HG03469 (cell line): ENCODE data around the gene POLR1E.

Experiments
- ATAC-seq: cut with Tn5 transposase; IDR thresholded peaks from one replicate; pipeline ENCODE4 v1.9.1; 2021; ENCODE audit warnings: mild to moderate bottlenecking, moderate library complexity, moderate number of reproducible peaks; ENCODE audit not compliant: unreplicated experiment

The POLR1E gene

GRCh38 chr9:37531699-37532098 is 46.0 kb downstream of the POLR1E start:
- peak; percentile 65 for ATAC-seq

GRCh38 chr9:37534412-37534811 is 48.7 kb downstream of the POLR1E start:
- no peak for ATAC-seq

GRCh38 chr9:37534901-37535300 is 49.2 kb downstream of the POLR1E start:
- no peak for ATAC-seq

GRCh38 chr9:37538099-37538498 is 52.4 kb downstream of the POLR1E start:
- no peak for ATAC-seq

- ATAC-seq = no peak
Measured at GRCh38 chr9:37539634-37540033, 53.9 kb downstream of the POLR1E start.

GRCh38 chr9:37540634-37541033 is 54.9 kb downstream of the POLR1E start:
- no peak for ATAC-seq

GRCh38 chr9:37541465-37541864 is 55.7 kb downstream of the POLR1E start:
- ATAC-seq = no peak

GRCh38 chr9:37542488-37542887 is 56.7 kb downstream of the POLR1E start:
- no peak for ATAC-seq

GRCh38 chr9:37542895-37543294 is 57.1 kb downstream of the POLR1E start:
- ATAC-seq = no peak

- ATAC-seq = no peak
Measured at GRCh38 chr9:37543468-37543867, 57.7 kb downstream of the POLR1E start.

- ATAC-seq = no peak
Measured at GRCh38 chr9:37547328-37547878, 61.7 kb downstream of the POLR1E start.

- no peak for ATAC-seq
Measured at GRCh38 chr9:37549527-37549926, 63.8 kb downstream of the POLR1E start.

- ATAC-seq = no peak
Measured at GRCh38 chr9:37550781-37551180, 65.0 kb downstream of the POLR1E start.

GRCh38 chr9:37551468-37551867 is 65.7 kb downstream of the POLR1E start:
- no peak for ATAC-seq

GRCh38 chr9:37551888-37552287 is 66.1 kb downstream of the POLR1E start:
- ATAC-seq = no peak
